MCF 10A (cell line): ENCODE data around the gene ZNF699. TPM values are rescaled to one million over a fixed set of nuclear protein-coding genes. Genes with fewer than 3 reads are reported as not detected.
A peak's percentile ranks its signal among the peaks of the same experiment; 100 is the strongest.

ENCODE experiments used
- Bru-seq: library from RNA; stranded (reverse); fragments of 400-500 nt; gene quantifications from one replicate; lab custom pipeline; 2021; lab: Mats Ljungman, UMichigan
- BruChase-seq, 2 experiments: library from RNA; stranded (reverse); fragments of 400-500 nt; gene quantifications; one replicate each; lab custom pipeline; 2021; lab: Mats Ljungman, UMichigan
- BruUV-seq: library from RNA; stranded (reverse); fragments of 400-500 nt; replicated peaks from 2 replicates; lab custom pipeline; 2021; lab: Mats Ljungman, UMichigan
- CTCF ChIA-PET: fragments of 300-600 bp; sonication (Branson Sonifier 250); formaldehyde crosslinking; extraction: SDS; loops from one replicate; lab custom pipeline; 2021; ENCODE audit warnings: antibody characterized with exemption, inconsistent platforms; lab: Yijun Ruan, JAX
- POLR2A ChIA-PET: fragments of 300-600, 350-650 bp; sonication (Branson Sonifier 250); formaldehyde crosslinking; extraction: SDS; loops from one replicate; lab custom pipeline; 2020; ENCODE audit warnings: antibody characterized with exemption, inconsistent platforms; lab: Yijun Ruan, JAX
- DNase-seq: peaks from one replicate; pipeline ENCODE4 v3.0.0-alpha.2; 2018; ENCODE audit not compliant: unreplicated experiment
- H3K27ac Mint-ChIP-seq: one replicate; pipeline ENCODE4 v1.8.0; 2022; ENCODE audit warnings: mild to moderate bottlenecking, low read depth, mixed read lengths; ENCODE audit not compliant: unreplicated experiment
- H3K27me3 Mint-ChIP-seq: one replicate; pipeline ENCODE4 v1.8.0; 2022; ENCODE audit warnings: mixed read lengths; ENCODE audit not compliant: insufficient read depth, unreplicated experiment
- H3K36me3 Mint-ChIP-seq: one replicate; pipeline ENCODE4 v1.8.0; 2022; ENCODE audit warnings: mild to moderate bottlenecking, moderate library complexity, mixed read lengths; ENCODE audit not compliant: insufficient read depth, unreplicated experiment
- H3K4me1 Mint-ChIP-seq: one replicate; pipeline ENCODE4 v1.8.0; 2022; ENCODE audit warnings: mixed read lengths; ENCODE audit not compliant: insufficient read depth, unreplicated experiment
- H3K4me3 Mint-ChIP-seq: one replicate; pipeline ENCODE4 v1.8.0; 2022; ENCODE audit warnings: mild to moderate bottlenecking, moderate library complexity, mixed read lengths; ENCODE audit not compliant: unreplicated experiment
- H3K9me3 Mint-ChIP-seq: one replicate; pipeline ENCODE4 v1.8.0; 2022; ENCODE audit warnings: mixed read lengths; ENCODE audit not compliant: unreplicated experiment
- CTCF ChIP-seq: fragments of 200-600 bp; IDR thresholded peaks from one replicate; pipeline ENCODE4 v1.8.0; 2022; ENCODE audit warnings: antibody characterized with exemption, mild to moderate bottlenecking; ENCODE audit not compliant: unreplicated experiment
- intact Hi-C: fragments of 100-400 bp; cut with micrococcal nuclease; formaldehyde crosslinking; loops from 2 replicates; pipeline ENCODE4 v1.14.1; 2022
- long read RNA-seq: library from polyadenylated mRNA; stranded (forward); transcript quantifications from one replicate; pipeline ENCODE4 v2.0.0, GENCODE V29; 2022
- total RNA-seq: library from RNA; stranded (reverse); gene quantifications from 2 replicates; pipeline ENCODE4 v1.2.3, GENCODE V29; 2022

The ZNF699 gene
- 6.4 and 6.7 TPM in 2 replicates for total RNA-seq
- percentile 66 among the genes with signal in this experiment for Bru-seq, nascent RNA
- percentile 40 among the genes with signal in this experiment for BruChase-seq, experiment 1, labeled RNA remaining after a 6-hour chase
- percentile 69 among the genes with signal in this experiment for BruChase-seq, experiment 2, labeled RNA remaining after a 2-hour chase
- long read RNA-seq, partial matches to known transcripts, result 0 of 1 reads
- long read RNA-seq, other reads (novel, unspliced or antisense), result 0 of 1 reads

- Mint-ChIP-seq H3K27me3 (no peaks in the 10 kb centered on the region), H3K9me3 (peaks cover 7% of the 10 kb centered on the region), H3K27ac (peak within 1 kb of the TSS; percentile 81), H3K4me3 (peak within 1 kb of the TSS; percentile 92), H3K36me3 (peaks cover 14% of the 10 kb centered on the region), H3K4me1 (peaks cover 6% of the 10 kb centered on the region)
- DNase-seq, result peak; percentile 99
- ChIA-PET CTCF (interaction anchor here (1.1 to 3.3 kb wide), 5 partner anchors 14 to 277 kb away, joined by 3 to 8 read pairs (median 5); partner anchors contain the start of gene ZNF266), POLR2A (interaction anchor here (0.8 to 2.6 kb wide), 6 partner anchors 11 to 316 kb away, joined by 3 to 14 read pairs (median 4); partner anchors contain the start of genes ZNF121, ZNF266 and ZNF559)
- intact Hi-C loops, result loop anchor here (2.0 to 5.0 kb wide), 2 partner anchors 125 to 172 kb away; partner anchors contain the start of gene ZNF266
- BruUV-seq, result TSS peak; percentile 57
- TF ChIP-seq CTCF, result no peak
These were observed at the start of gene ZNF699 for GRCh38 chr19:9309139-9309973. ZNF699 (minus strand) TSS chr19:9309838; CDS start chr19:9305119, 4,719 bp downstream.

GRCh38 chr19:9354651-9355050 lies 45.0 kb upstream of the ZNF699 start:
- Mint-ChIP-seq H3K36me3 (no peaks in the 10 kb centered on the region), H3K4me1 (no peaks in the 10 kb centered on the region), H3K4me3 (no peak overlapping the region), H3K9me3 (no peaks in the 10 kb centered on the region), H3K27me3 (no peaks in the 10 kb centered on the region), H3K27ac (no peak overlapping the region)
- intact Hi-C loops, result no loop called here
- no peak for TF ChIP-seq CTCF
- CTCF ChIA-PET, result no interaction called here
- DNase-seq, result no peak
- POLR2A ChIA-PET, result no interaction called here
- BruUV-seq, result no TSS peak

GRCh38 chr19:9353011-9353410 lies 43.4 kb upstream of the ZNF699 start:
- no peak for DNase-seq
- POLR2A ChIA-PET, result no interaction called here
- Mint-ChIP-seq H3K36me3 (peaks cover 5% of the 10 kb centered on the region), H3K4me1 (no peaks in the 10 kb centered on the region), H3K27ac (no peak overlapping the region), H3K27me3 (no peaks in the 10 kb centered on the region), H3K4me3 (no peak overlapping the region), H3K9me3 (peaks cover 16% of the 10 kb centered on the region)
- TF ChIP-seq CTCF, result no peak
- no TSS peak for BruUV-seq
- CTCF ChIA-PET, result no interaction called here
- intact Hi-C loops, result no loop called here

- no peak for TF ChIP-seq CTCF
- no TSS peak for BruUV-seq
- intact Hi-C loops, result no loop called here
- CTCF ChIA-PET, result no interaction called here
- DNase-seq, result no peak
- POLR2A ChIA-PET, result no interaction called here
- no peaks in the 10 kb centered on the region for H3K4me1 Mint-ChIP-seq
- no peak overlapping the region for H3K4me3 Mint-ChIP-seq
- peaks cover 16% of the 10 kb centered on the region for H3K9me3 Mint-ChIP-seq
- H3K36me3 Mint-ChIP-seq, result peaks cover 5% of the 10 kb centered on the region
- H3K27me3 Mint-ChIP-seq, result no peaks in the 10 kb centered on the region
- H3K27ac Mint-ChIP-seq, result no peak overlapping the region
These were observed 42.9 kb upstream of the ZNF699 start for GRCh38 chr19:9352505-9352904.
